ENCODE measurements around the gene QRFP. TPM values are rescaled to one million over a fixed set of nuclear protein-coding genes. Genes with fewer than 3 reads are reported as not detected.

Gene QRFP
- total RNA-seq (2022; extraction: Qiagen RNA extraction) = not detected in 5 replicates

GRCh38 chr9:130896233-130897014 is at the start of gene QRFP:
QRFP (minus strand) TSS chr9:130896812; CDS start chr9:130893838, 2,974 bp downstream.

GRCh38 chr9:130938652-130939404 is 42.2 kb upstream of the QRFP start, which contains the start of gene FIBCD1:
FIBCD1 (minus strand) TSS chr9:130939247; CDS start chr9:130938607, 640 bp downstream.

Other genes with a start within 250 kb of the QRFP start
- 0.20 to 0.36 TPM (median 0.29 TPM) in 5 replicates for gene PRDM12, start 232.2 kb downstream of the QRFP start, total RNA-seq (2022; extraction: Qiagen RNA extraction)
- gene EXOSC2, start 203.0 kb downstream of the QRFP start, total RNA-seq (2022; extraction: Qiagen RNA extraction) = 45.4 to 84.6 TPM (median 47.7 TPM) in 5 replicates
- gene ABL1, start 61.6 kb downstream of the QRFP start, total RNA-seq (2022; extraction: Qiagen RNA extraction) = 42.6 to 53.0 TPM (median 52.2 TPM) in 5 replicates
- 12.1 to 19.5 TPM (median 16.7 TPM) in 5 replicates for gene FIBCD1, start 42.4 kb upstream of the QRFP start, total RNA-seq (2022; extraction: Qiagen RNA extraction)
- gene LAMC3, start 112.4 kb upstream of the QRFP start, total RNA-seq (2022; extraction: Qiagen RNA extraction) = 1.7 to 2.5 TPM (median 2.0 TPM) in 5 replicates
- gene AIF1L, start 199.7 kb upstream of the QRFP start, total RNA-seq (2022; extraction: Qiagen RNA extraction) = 1.5 to 1.9 TPM (median 1.7 TPM) in 5 replicates
- 22.2 to 26.0 TPM (median 24.2 TPM) in 5 replicates for gene NUP214, start 228.8 kb upstream of the QRFP start, total RNA-seq (2022; extraction: Qiagen RNA extraction)

Data from A549 treated with Hydrocortisone at 1 μM for 4 hours (cell line).